CD4-positive, alpha-beta T cell treated with Interleukin-10 for 1 hour (primary cell): ENCODE data around the gene SRRD.
A peak's percentile ranks its signal among the peaks of the same experiment; 100 is the strongest.

Experiments used
- DNase-seq: peaks from one replicate; pipeline ENCODE4 v3.0.0-alpha.2; 2020

Gene SRRD

GRCh38 chr22:26453812-26454500 is 29.7 kb upstream of the SRRD start:
- DNase-seq: no peak

- no peak for DNase-seq
These were observed 25.9 kb upstream of the SRRD start for GRCh38 chr22:26457661-26458272.

- DNase-seq: no peak
These were observed 23.5 kb upstream of the SRRD start for GRCh38 chr22:26460202-26460601.

GRCh38 chr22:26461188-26461810 is 22.4 kb upstream of the SRRD start:
- peak; percentile 42 for DNase-seq

- no peak for DNase-seq
These were observed 21.6 kb upstream of the SRRD start for GRCh38 chr22:26462051-26462450.

GRCh38 chr22:26462641-26463040 is 21.0 kb upstream of the SRRD start:
- no peak for DNase-seq

GRCh38 chr22:26463101-26463661 is 20.5 kb upstream of the SRRD start:
- no peak for DNase-seq

GRCh38 chr22:26463688-26464087 is 20.0 kb upstream of the SRRD start:
- no peak for DNase-seq

GRCh38 chr22:26464312-26464711 is 19.4 kb upstream of the SRRD start:
- DNase-seq: no peak

GRCh38 chr22:26466196-26466595 is 17.5 kb upstream of the SRRD start:
- no peak for DNase-seq

- no peak for DNase-seq
These were observed 12.9 kb upstream of the SRRD start for GRCh38 chr22:26470807-26471206.

- DNase-seq: no peak
These were observed 12.2 kb upstream of the SRRD start for GRCh38 chr22:26471522-26471921.

- DNase-seq: no peak
These were observed 9.0 kb upstream of the SRRD start for GRCh38 chr22:26474682-26475081.

- no peak for DNase-seq
These were observed 6.9 kb upstream of the SRRD start for GRCh38 chr22:26476705-26477340.

GRCh38 chr22:26477341-26477731 is 6.3 kb upstream of the SRRD start:
- no peak for DNase-seq

GRCh38 chr22:26479043-26479791 is 4.5 kb upstream of the SRRD start:
- DNase-seq: peak; percentile 5

GRCh38 chr22:26479792-26480610 is 3.7 kb upstream of the SRRD start:
- DNase-seq: no peak

GRCh38 chr22:26480611-26480932 is 3.1 kb upstream of the SRRD start:
- no peak for DNase-seq

- no peak for DNase-seq
These were observed 2.5 kb upstream of the SRRD start for GRCh38 chr22:26481112-26481693.

GRCh38 chr22:26481694-26482093 is 2.0 kb upstream of the SRRD start:
- no peak for DNase-seq

GRCh38 chr22:26482161-26482560 is 1.5 kb upstream of the SRRD start:
- no peak for DNase-seq

GRCh38 chr22:26483043-26483438 is 636 bp upstream of the SRRD start:
- no peak for DNase-seq
